ENCODE results near the gene INHBB.

DNA sequence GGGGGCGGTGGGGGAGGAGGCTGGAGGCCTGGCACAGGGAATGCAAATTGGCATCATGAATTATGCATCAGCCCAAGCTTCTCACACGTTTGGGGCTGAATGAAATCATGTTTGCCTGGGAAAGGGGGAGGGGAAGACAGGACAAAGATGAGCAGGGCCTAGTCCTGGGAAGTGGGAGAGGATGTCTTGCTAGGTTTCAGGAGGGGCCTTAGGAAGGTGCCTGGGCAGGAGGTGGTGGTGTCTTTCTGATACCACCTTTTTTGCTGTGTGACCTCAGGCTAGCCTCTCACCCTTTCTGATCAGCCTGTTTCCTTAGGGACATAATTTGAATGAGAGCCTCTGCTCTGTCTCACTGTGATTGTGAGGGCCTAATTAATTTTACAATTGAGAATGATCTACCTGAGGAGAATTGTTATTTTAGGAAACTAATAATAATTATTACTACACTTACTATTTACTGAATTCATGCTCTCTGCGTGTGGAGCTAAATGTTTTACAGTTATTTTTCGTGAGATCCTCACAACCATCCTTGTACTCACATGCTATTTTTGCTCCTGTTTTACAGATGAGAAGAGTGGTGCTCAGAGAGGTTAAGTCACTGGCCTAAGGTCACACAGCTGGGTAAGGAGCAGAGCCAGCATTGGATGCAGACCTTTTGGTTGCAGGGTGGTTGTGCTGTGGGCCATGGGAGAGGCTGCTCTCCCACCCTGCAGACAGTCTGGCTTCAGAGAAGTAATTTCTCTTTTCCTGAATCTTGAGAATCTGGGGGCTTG is 39.6 kb downstream of the INHBB start:
- TF ChIP-seq, protein P1, sequence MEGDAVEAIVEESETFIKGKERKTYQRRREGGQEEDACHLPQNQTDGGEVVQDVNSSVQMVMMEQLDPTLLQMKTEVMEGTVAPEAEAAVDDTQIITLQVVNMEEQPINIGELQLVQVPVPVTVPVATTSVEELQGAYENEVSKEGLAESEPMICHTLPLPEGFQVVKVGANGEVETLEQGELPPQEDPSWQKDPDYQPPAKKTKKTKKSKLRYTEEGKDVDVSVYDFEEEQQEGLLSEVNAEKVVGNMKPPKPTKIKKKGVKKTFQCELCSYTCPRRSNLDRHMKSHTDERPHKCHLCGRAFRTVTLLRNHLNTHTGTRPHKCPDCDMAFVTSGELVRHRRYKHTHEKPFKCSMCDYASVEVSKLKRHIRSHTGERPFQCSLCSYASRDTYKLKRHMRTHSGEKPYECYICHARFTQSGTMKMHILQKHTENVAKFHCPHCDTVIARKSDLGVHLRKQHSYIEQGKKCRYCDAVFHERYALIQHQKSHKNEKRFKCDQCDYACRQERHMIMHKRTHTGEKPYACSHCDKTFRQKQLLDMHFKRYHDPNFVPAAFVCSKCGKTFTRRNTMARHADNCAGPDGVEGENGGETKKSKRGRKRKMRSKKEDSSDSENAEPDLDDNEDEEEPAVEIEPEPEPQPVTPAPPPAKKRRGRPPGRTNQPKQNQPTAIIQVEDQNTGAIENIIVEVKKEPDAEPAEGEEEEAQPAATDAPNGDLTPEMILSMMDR (IDR thresholded peaks at IDR 0.05), result no peak
- TF ChIP-seq, protein P2, sequence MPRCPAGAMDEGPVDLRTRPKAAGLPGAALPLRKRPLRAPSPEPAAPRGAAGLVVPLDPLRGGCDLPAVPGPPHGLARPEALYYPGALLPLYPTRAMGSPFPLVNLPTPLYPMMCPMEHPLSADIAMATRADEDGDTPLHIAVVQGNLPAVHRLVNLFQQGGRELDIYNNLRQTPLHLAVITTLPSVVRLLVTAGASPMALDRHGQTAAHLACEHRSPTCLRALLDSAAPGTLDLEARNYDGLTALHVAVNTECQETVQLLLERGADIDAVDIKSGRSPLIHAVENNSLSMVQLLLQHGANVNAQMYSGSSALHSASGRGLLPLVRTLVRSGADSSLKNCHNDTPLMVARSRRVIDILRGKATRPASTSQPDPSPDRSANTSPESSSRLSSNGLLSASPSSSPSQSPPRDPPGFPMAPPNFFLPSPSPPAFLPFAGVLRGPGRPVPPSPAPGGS (IDR thresholded peaks at IDR 0.05), result no peak
- TF ChIP-seq TP53 (CRISPR knock-in tag; IDR thresholded peaks at IDR 0.05) (no peak), SMC3 (IDR thresholded peaks at IDR 0.05) (no peak), ZFP36 (IDR thresholded peaks at IDR 0.05; ENCODE audit: borderline replicate concordance, partially characterized antibody) (peak; percentile 40)
